GM12878 (cell line): ENCODE data around the gene EFCAB9. TPM values are rescaled to one million over a fixed set of nuclear protein-coding genes. Genes with fewer than 3 reads are reported as not detected.

ENCODE experiments used
- ATAC-seq: fragments of 200-7000 bp; cut with Tn5 transposase; 3 replicates; pipeline ENCODE4 v1.9.1; 2020; ENCODE audit warnings: mild to moderate bottlenecking, moderate library complexity
- BruUV-seq: library from RNA; stranded (reverse); fragments of 400-500 nt; replicated peaks from 2 replicates; lab custom pipeline; 2021; lab: Mats Ljungman, UMichigan
- CTCF ChIA-PET: fragments of 300-600 bp; sonication (Branson Sonifier 250); formaldehyde crosslinking; extraction: SDS; loops from one replicate; lab custom pipeline; 2021; ENCODE audit warnings: inconsistent platforms; lab: Yijun Ruan, JAX
- POLR2A ChIA-PET: fragments of 350-600 bp; formaldehyde crosslinking; extraction: SDS; loops from one replicate; lab custom pipeline; 2021; ENCODE audit warnings: inconsistent platforms; lab: Charles Lee
- RAD21 ChIA-PET: fragments of 300-600 bp; sonication (Branson Sonifier 250); formaldehyde crosslinking; loops from one replicate; lab custom pipeline; 2023; ENCODE audit warnings: antibody characterized with exemption; ENCODE audit not compliant: unreplicated experiment; lab: Charles Lee
- SMC1A ChIA-PET: fragments of 300-600 bp; sonication (Branson Sonifier 250); formaldehyde crosslinking; loops from one replicate; lab custom pipeline; 2023; ENCODE audit not compliant: unreplicated experiment, uncharacterized antibody; lab: Charles Lee
- DNase-seq: peaks from one replicate; pipeline ENCODE4 v3.0.0-alpha.2; 2011; ENCODE audit warnings: low read depth, low spot score
- FAIRE-seq: peaks from 3 replicates; lab custom pipeline; 2011; peaks lifted over from hg19 to GRCh38; lab: Jason Lieb, UNC
- H2AFZ ChIP-seq: 2 replicates; pipeline ENCODE4 v1.6.0; 2011; ENCODE audit warnings: low read depth, low read length, control low read depth; ENCODE audit not compliant: control insufficient read depth
- H3K27ac ChIP-seq: 2 replicates; pipeline ENCODE4 v1.5.1; 2011; ENCODE audit warnings: control low read depth; ENCODE audit not compliant: control insufficient read depth, insufficient read depth
- H3K27me3 ChIP-seq, 2 experiments: replicated peaks in 1 of 2; 2 replicates each; pipeline versions ENCODE4 v1.6.0 to v1.6.1; 2011; ENCODE audit warnings: low read length in 1 of 2; ENCODE audit not compliant: control insufficient read depth in 2 of 2, insufficient read depth in 2 of 2
- H3K36me3 ChIP-seq, 2 experiments: 2 replicates each; pipeline ENCODE4 v1.5.1; 2011; ENCODE audit warnings: low read length in 1 of 2; ENCODE audit not compliant: control insufficient read depth in 2 of 2, insufficient read depth in 2 of 2
- H3K4me1 ChIP-seq: 2 replicates; pipeline ENCODE4 v1.6.1; 2011; ENCODE audit warnings: mild to moderate bottlenecking, low read length, moderate library complexity, mixed read lengths; ENCODE audit not compliant: control insufficient read depth, insufficient read depth
- H3K4me2 ChIP-seq: 2 replicates; pipeline ENCODE4 v1.6.0; 2011; ENCODE audit warnings: control low read depth; ENCODE audit not compliant: control insufficient read depth, insufficient read depth
- H3K4me3 ChIP-seq: fragments of 200-600 bp; sonication (generic); 2 replicates; pipeline ENCODE4 v1.5.1; 2016
- H3K79me2 ChIP-seq: 2 replicates; pipeline ENCODE4 v1.6.0; 2011; ENCODE audit warnings: low read length; ENCODE audit not compliant: control insufficient read depth, insufficient read depth
- H3K9ac ChIP-seq: 2 replicates; pipeline ENCODE4 v1.8.0; 2011; ENCODE audit warnings: low read length, control low read depth, mixed read lengths; ENCODE audit not compliant: control insufficient read depth, insufficient read depth
- H3K9me3 ChIP-seq: replicated peaks from 3 replicates; pipeline ENCODE4 v1.5.1; 2011; ENCODE audit warnings: mild to moderate bottlenecking, low read length; ENCODE audit not compliant: control insufficient read depth, insufficient read depth
- H4K20me1 ChIP-seq: 2 replicates; pipeline ENCODE4 v1.6.0; 2011; ENCODE audit not compliant: control insufficient read depth, insufficient read depth
- BACH1 ChIP-seq: fragments of 450-650 bp; IDR thresholded peaks from 2 replicates; pipeline ENCODE4 v1.6.1; 2017; ENCODE audit warnings: mild to moderate bottlenecking, borderline replicate concordance
- CREM ChIP-seq: IDR thresholded peaks from 2 replicates; pipeline ENCODE4 v1.6.1; 2014; ENCODE audit warnings: antibody characterized with exemption, low read depth
- CTCF ChIP-seq, 3 experiments: IDR thresholded peaks in 2 of 3; conservative IDR thresholded peaks in 1 of 3; 2 replicates each; pipeline ENCODE4 v1.5.1; 2011; ENCODE audit warnings: low read depth in 3 of 3, low read length in 3 of 3, mild to moderate bottlenecking in 3 of 3, control low read depth in 2 of 3, moderate library complexity in 2 of 3, inconsistent platforms in 1 of 3, mixed read lengths in 1 of 3; ENCODE audit not compliant: control insufficient read depth in 2 of 3, insufficient read depth in 1 of 3; ENCODE audit errors: extremely low read depth in 1 of 3
- EP300 ChIP-seq, 2 experiments: fragments of 150-350 bp in 1 of 2; IDR thresholded peaks; 2 replicates each; pipeline ENCODE4 v1.6.1; 2011 to 2012; ENCODE audit warnings: low read depth in 2 of 2, low read length in 2 of 2, borderline replicate concordance in 1 of 2, improper control_type of control experiment in 1 of 2, inconsistent platforms in 1 of 2; ENCODE audit not compliant: control insufficient read depth in 1 of 2
- ESRRA ChIP-seq: IDR thresholded peaks from 2 replicates; pipeline ENCODE4 v1.6.1; 2012; ENCODE audit warnings: mild to moderate bottlenecking, low read length, improper control_type of control experiment
- GABPA ChIP-seq: IDR thresholded peaks from 2 replicates; pipeline ENCODE4 v1.6.1; 2014; ENCODE audit warnings: antibody characterized with exemption, low read depth, mild to moderate bottlenecking, inconsistent platforms
- IRF5 ChIP-seq: fragments of 450-650 bp; IDR thresholded peaks from 2 replicates; pipeline ENCODE4 v1.6.1; 2017; ENCODE audit warnings: borderline replicate concordance
- MTA3 ChIP-seq: IDR thresholded peaks from 2 replicates; pipeline ENCODE4 v1.6.1; 2012; ENCODE audit warnings: low read length, inconsistent platforms, borderline replicate concordance
- NFIC ChIP-seq: IDR thresholded peaks from 2 replicates; pipeline ENCODE4 v1.6.1; 2012; ENCODE audit warnings: low read depth, mild to moderate bottlenecking, inconsistent platforms, low read length, moderate library complexity
- NFYA ChIP-seq: IDR thresholded peaks from 2 replicates; pipeline ENCODE4 v1.6.1; 2011; ENCODE audit warnings: low read depth, mild to moderate bottlenecking, low read length, improper control_type of control experiment, borderline replicate concordance
- PBX3 ChIP-seq: IDR thresholded peaks from 2 replicates; pipeline ENCODE4 v1.6.1; 2011; ENCODE audit warnings: mild to moderate bottlenecking, low read depth, low read length, moderate library complexity; ENCODE audit not compliant: insufficient replicate concordance
- POLR2AphosphoS2 ChIP-seq: IDR thresholded peaks from 2 replicates; pipeline ENCODE4 v1.6.1; 2011; ENCODE audit warnings: low read depth, mild to moderate bottlenecking, low read length, improper control_type of control experiment, moderate library complexity
- POU2F2 ChIP-seq: IDR thresholded peaks from 3 replicates; pipeline ENCODE4 v1.6.1; 2011; ENCODE audit warnings: low read depth, mild to moderate bottlenecking, low read length, borderline replicate concordance
- SPI1 ChIP-seq: IDR thresholded peaks from 2 replicates; pipeline ENCODE4 v1.6.1; 2011; ENCODE audit warnings: low read depth, mild to moderate bottlenecking, low read length, moderate library complexity, borderline replicate concordance; ENCODE audit not compliant: insufficient read depth
- USF2 ChIP-seq: IDR thresholded peaks from 2 replicates; pipeline ENCODE4 v1.6.1; 2011; ENCODE audit warnings: low read depth, low read length, improper control_type of control experiment, borderline replicate concordance
- ZBTB33 ChIP-seq: fragments of 450-650 bp; IDR thresholded peaks from 2 replicates; pipeline ENCODE4 v1.6.1; 2017; ENCODE audit warnings: mild to moderate bottlenecking
- WGBS: methylation state at CpG from one replicate; pipeline ENCODE4 v1.1.6; 2016; ENCODE audit warnings: low lambda C conversion rate; ENCODE audit not compliant: insufficient replicate concordance, insufficient coverage; ENCODE audit errors: missing lambda C conversion rate; 5-methylcytosine and 5-hydroxymethylcytosine counted together
- in situ Hi-C: fragments of 300-500 bp; cut with MboI; formaldehyde crosslinking; loops from 9 replicates; pipeline ENCODE4 v1.14.3; 2018; ENCODE audit warnings: mixed read lengths
- intact Hi-C: fragments of 100-400 bp; cut with micrococcal nuclease; formaldehyde crosslinking; loops from one replicate; pipeline ENCODE4 v1.14.2; 2022; ENCODE audit not compliant: unreplicated experiment
- polyA plus RNA-seq, 11 experiments: library from polyadenylated mRNA; depleted of rRNA in 4 of 11; unstranded in 6 of 11; stranded (reverse) in 5 of 11; fragments of >200 nt; fragmentation: Nextera tagmentation in 4 of 11; fragmentation: Illumina TruSeq in 1 of 11; extraction: Ambion mirVana in 4 of 11; extraction: Trizol in 1 of 11; gene quantifications; 1 replicate in 1 of 11; 2 replicates in 10 of 11; pipeline versions ENCODE4 v1.2.1 to v1.2.3, GENCODE V29; 2011 to 2016; ENCODE audit warnings: inconsistent platforms in 2 of 11, missing spikeins in 2 of 11, low read depth in 1 of 11
- total RNA-seq, 4 experiments: library from RNA; depleted of rRNA in 3 of 4; stranded (reverse); fragments of >200 nt in 3 of 4; fragmentation: Illumina TruSeq in 1 of 4; extraction: Trizol in 1 of 4; gene quantifications; 2 replicates each; pipeline versions ENCODE4 v1.2.1 to v1.2.3, GENCODE V29; 2013 to 2021

EFCAB9 gene
- total and polyA plus RNA-seq, 10 of the 15 experiments (the other 5 are each of a cell fraction or from before 2014, with no cell fraction given) = 0.73 TPM; not detected in 9

- Histone ChIP-seq H3K4me1 (no peaks in the 10 kb centered on the region), H3K9ac (no peak overlapping the region), H3K27ac (no peak overlapping the region), H3K36me3 (peaks cover 0 to 21% of the 10 kb centered on the region in 2 experiments; a peak in 3 of 4 replicates), H3K4me2 (no peak overlapping the region), H3K9me3 (no peaks in the 10 kb centered on the region), H3K27me3 (no peaks in the 10 kb centered on the region), H3K4me3 (no peak overlapping the region), H2AFZ (no peak overlapping the region), H3K79me2 (no peaks in the 10 kb centered on the region; the same call in none of the 2 replicates), H4K20me1 (no peaks in the 10 kb centered on the region)
- SMC1A ChIA-PET = interaction anchor here (1.0 kb wide), 1 partner anchor 14 kb away, joined by 3 read pairs; no protein-coding TSS in a partner anchor
- no TSS peak for BruUV-seq
- FAIRE-seq = no peak
- intact Hi-C loops = no loop called here
- no peak for ATAC-seq
- 75% methylated on average over 2 of the region's 2 CpGs for WGBS
- POLR2A ChIA-PET = no interaction called here
- RAD21 ChIA-PET = no interaction called here
- in situ Hi-C loops = no loop called here
- DNase-seq = no peak
- CTCF ChIA-PET = no interaction called here
- TF ChIP-seq ESRRA (no peak), USF2 (no peak), NFIC (no peak), ZBTB33 (no peak), IRF5 (no peak), MTA3 (no peak), GABPA (no peak), BACH1 (no peak), NFYA (no peak), PBX3 (no peak), POLR2AphosphoS2 (no peak), SPI1 (no peak), CREM (no peak), POU2F2 (no peak), EP300 (IDR thresholded peaks at IDR 0.05; ENCODE audit: borderline replicate concordance in 1 of 2, control insufficient read depth in 1 of 2, low read depth in 2 of 2, low read length in 2 of 2) (no peak), CTCF (IDR thresholded peaks at IDR 0.05 in 2 of 3, conservative IDR thresholded peaks at IDR 0.05 in 1 of 3; ENCODE audit: control insufficient read depth in 2 of 3, extremely low read depth in 1 of 3, insufficient read depth in 1 of 3, low read depth in 3 of 3, low read length in 3 of 3) (no peak)
These were observed 15.7 kb downstream of the EFCAB9 start for GRCh38 chr5:172209714-172210113.
